Measurements from ENCODE around the gene PMEPA1. TPM values are rescaled to one million over a fixed set of nuclear protein-coding genes. Genes with fewer than 3 reads are reported as not detected.

Gene PMEPA1
- total RNA-seq, 1 experiment from 2014 or later, result 17.8 TPM

DNA sequence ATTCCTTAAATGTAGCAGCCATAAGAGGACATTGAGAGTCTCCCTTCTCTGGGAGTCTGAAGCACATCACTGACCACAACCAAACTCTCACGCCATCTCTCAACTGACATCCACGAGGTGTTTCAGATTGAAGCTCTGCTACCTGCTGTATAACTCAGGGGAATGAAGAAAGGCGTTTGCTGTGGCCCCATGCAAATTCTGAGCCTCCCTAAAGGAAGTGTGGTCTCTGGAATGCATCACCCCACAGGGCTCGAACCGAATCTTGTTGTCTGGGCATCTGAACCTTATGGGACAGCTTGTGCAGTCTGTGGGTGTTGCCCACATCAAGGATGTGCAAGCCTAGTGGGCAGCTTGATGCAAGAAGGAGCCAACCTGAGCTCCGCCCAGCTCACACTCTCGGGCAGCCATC lies 10.9 kb downstream of the PMEPA1 start:
- no peak for DNase-seq
- Histone ChIP-seq H3K36me3 (replicated peaks; ENCODE audit: control insufficient read depth, insufficient read depth, low read length) (no peaks in the 10 kb centered on the region; the same call in 1 of the 2 replicates), H3K27me3 (ENCODE audit: control insufficient read depth, insufficient read depth, low read length) (no peaks in the 10 kb centered on the region), H3K4me3 (ENCODE audit: insufficient read depth, low read depth, low read length) (no peak overlapping the region)

DNA sequence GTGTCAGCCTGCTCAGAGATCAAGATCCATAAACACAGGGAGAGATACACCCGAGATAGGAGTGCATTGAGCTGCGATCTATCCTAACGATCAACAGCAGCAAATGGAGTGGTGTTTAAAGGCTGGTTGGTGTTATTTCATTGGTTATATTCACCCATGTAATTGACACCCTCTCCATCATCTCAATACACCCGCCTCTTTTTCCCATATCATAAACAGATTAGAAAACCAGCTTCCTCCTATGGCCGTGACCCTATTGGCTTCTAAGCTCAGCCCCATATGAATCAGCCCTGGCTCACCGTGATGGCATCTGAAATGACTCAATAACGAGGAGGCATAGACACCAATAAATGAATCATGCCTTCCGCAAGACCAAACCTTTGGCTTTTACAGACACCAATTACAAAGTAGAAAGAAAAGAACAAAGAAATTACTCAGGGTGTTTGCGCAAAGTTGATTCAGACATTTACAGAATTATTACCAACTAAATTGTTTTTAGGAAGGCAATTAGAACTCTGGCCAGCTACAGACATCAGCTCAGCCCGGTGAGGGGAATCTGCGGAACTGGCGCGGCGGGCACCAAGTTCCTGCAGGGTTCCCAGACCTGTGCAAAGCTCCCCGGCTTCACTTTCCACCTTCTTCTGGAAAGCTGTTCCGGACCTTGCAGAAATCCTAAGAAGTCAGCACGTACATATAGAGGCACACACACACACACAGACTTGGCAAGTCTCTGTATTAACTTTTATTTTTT lies 11.5 kb downstream of the PMEPA1 start:
- Histone ChIP-seq H3K36me3 (replicated peaks; ENCODE audit: control insufficient read depth, insufficient read depth, low read length) (no peaks in the 10 kb centered on the region; the same call in 1 of the 2 replicates), H3K27me3 (ENCODE audit: control insufficient read depth, insufficient read depth, low read length) (no peaks in the 10 kb centered on the region), H3K4me3 (ENCODE audit: insufficient read depth, low read depth, low read length) (no peak overlapping the region)
- DNase-seq, result no peak

DNA sequence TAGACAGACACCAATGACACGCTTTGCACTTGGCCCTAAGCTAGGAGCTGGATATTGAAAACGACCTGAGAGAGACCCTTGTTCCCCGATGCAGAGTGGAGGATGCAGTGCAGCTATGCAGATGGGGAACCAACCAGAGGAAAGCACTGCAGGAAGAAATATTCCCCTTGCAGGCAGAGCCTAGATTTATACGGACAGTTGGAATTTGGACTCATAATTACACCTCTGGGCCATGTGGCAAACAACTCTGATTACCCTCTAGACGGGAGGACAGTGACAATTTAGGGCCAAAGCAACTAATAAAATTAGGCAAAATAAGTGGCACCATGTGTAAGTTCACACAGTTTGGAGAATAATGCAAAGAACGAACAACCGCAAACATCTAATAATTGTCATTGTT lies 12.3 kb downstream of the PMEPA1 start:
- no peaks in the 10 kb centered on the region; the same call in 1 of the 2 replicates for H3K36me3 ChIP-seq (replicated peaks; ENCODE audit: control insufficient read depth, insufficient read depth, low read length)
- no peak overlapping the region for H3K4me3 ChIP-seq (ENCODE audit: insufficient read depth, low read depth, low read length)
- H3K27me3 ChIP-seq (ENCODE audit: control insufficient read depth, insufficient read depth, low read length), result no peaks in the 10 kb centered on the region
- DNase-seq, result no peak

DNA sequence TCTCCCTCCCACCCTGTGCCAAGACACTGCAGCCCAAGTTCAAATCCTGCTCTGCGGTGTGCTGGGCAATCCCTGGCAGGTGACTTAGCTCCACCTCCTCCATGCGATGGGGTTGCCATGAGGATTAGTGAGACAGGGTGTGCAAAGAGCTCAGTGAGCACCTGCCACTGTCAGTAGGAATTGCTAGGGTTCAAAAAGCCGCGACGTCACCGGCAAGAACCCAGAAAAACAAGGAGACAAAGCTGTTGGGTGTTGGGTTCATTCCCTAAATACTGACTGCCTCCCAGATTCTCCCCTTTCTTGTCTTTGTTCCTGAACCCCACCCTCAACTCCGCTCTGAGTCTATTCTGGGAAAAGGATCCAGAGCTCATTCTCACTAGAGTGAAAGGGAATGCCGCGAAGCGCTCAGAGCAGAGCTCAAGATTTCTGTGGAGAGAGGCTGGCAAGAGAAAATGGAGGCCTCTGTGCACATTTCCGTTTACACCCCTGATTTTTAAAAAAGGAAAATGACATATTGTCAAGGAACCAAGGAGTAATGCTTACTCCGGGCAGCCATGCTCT lies 13.3 kb downstream of the PMEPA1 start:
- no peaks in the 10 kb centered on the region for H3K27me3 ChIP-seq (ENCODE audit: control insufficient read depth, insufficient read depth, low read length)
- no peaks in the 10 kb centered on the region; the same call in 1 of the 2 replicates for H3K36me3 ChIP-seq (replicated peaks; ENCODE audit: control insufficient read depth, insufficient read depth, low read length)
- no peak overlapping the region for H3K4me3 ChIP-seq (ENCODE audit: insufficient read depth, low read depth, low read length)
- DNase-seq, result no peak

DNA sequence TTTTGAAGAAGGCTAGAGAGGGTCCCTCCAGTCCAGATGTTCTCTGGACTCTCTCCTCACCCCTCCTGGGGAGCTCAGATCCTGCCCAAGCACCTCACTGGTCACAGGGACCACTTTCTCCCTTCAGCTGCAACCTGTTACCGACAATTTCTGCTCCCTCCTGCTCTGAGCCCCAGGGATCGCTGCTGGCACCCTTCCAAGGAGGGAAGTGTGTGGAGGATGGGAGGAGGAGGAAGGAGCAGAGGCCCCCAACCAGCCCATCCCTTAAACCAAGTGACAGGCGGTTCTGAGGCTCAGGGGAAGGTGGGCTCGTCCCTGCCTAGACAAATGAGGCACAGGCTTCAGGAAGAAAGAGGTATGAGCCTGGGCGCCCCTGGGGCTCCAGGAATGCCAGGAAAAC lies 13.9 kb downstream of the PMEPA1 start:
- H3K36me3 ChIP-seq (replicated peaks; ENCODE audit: control insufficient read depth, insufficient read depth, low read length), result no peaks in the 10 kb centered on the region; the same call in none of the 2 replicates
- no peak for DNase-seq
- H3K4me3 ChIP-seq (ENCODE audit: insufficient read depth, low read depth, low read length), result no peak overlapping the region
- H3K27me3 ChIP-seq (ENCODE audit: control insufficient read depth, insufficient read depth, low read length), result no peaks in the 10 kb centered on the region

DNA sequence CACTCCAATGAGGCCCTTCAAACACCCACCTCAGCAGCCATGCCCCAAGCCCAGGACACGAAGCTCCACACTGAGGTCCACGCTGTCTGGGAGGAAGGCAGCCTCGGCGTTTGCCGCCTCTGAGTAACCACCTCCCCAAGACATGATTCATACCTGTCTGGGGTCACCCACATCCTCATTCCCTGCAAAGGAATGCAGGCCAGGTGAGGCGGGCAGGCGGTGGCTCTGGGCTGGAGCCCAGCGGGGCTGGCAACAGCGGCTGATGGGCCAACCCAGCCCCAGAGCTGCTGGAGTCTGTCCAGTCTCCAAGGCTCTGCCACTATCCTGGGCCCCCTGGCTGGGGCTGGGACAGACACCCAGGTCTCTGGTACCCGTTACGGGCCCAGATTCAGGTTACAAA lies 14.8 kb downstream of the PMEPA1 start:
- H3K4me3 ChIP-seq (ENCODE audit: insufficient read depth, low read depth, low read length), result no peak overlapping the region
- H3K36me3 ChIP-seq (replicated peaks; ENCODE audit: control insufficient read depth, insufficient read depth, low read length), result no peaks in the 10 kb centered on the region; the same call in none of the 2 replicates
- DNase-seq, result no peak
- H3K27me3 ChIP-seq (ENCODE audit: control insufficient read depth, insufficient read depth, low read length), result no peaks in the 10 kb centered on the region

DNA sequence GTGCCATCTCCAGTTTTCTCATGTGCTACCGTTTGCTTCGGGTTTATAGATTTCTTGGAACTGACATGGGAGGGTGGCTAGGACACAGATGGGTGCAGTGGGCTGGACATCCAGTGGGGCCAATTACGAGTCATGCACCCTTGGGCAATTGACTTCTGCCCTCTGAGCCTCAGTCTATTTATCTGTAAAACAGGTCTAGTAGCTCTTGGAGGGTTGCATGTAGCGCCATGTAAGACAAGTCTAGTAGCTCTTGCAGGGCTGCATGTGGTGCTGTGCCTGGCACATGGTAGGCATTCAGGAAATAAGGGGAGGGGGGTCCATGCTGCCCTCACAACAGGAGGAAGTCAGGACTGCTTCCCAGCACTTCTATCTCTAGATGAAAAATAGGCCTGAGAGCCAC lies 15.3 kb downstream of the PMEPA1 start:
- Histone ChIP-seq H3K4me3 (ENCODE audit: insufficient read depth, low read depth, low read length) (no peak overlapping the region), H3K36me3 (replicated peaks; ENCODE audit: control insufficient read depth, insufficient read depth, low read length) (no peaks in the 10 kb centered on the region; the same call in none of the 2 replicates), H3K27me3 (ENCODE audit: control insufficient read depth, insufficient read depth, low read length) (no peaks in the 10 kb centered on the region)
- no peak for DNase-seq

DNA sequence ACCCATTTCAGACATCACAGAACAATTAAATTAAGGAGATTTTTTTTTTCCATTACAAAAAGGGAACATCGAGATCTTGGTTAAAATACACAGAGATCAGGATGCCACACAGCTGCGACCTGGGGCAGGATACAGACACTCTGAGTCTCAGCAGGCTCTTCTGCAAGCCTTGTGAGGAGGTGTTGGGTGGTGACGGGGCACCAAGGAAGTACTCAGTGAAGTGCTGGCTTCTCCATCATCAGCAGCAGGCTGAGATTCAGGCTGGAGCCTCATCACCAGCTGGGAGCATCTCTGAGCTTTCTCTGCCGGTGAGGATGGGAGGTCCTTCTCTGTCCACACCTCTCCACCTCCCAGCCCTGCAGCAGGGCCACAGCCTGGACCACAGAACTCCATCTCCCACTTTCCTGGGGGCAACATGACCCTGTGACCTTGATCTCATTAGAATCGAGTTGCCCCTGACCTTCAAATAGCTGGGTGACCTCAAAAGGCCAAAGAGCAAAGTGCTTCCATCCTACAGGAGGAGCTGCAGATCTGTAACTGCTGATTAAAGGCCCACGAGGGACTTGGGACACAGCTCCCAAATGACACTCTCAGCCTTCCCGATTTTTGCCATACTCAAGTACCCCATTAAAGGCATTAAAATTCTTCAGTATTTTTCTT lies 16.0 kb downstream of the PMEPA1 start:
- DNase-seq, result no peak
- Histone ChIP-seq H3K4me3 (ENCODE audit: insufficient read depth, low read depth, low read length) (no peak overlapping the region), H3K36me3 (replicated peaks; ENCODE audit: control insufficient read depth, insufficient read depth, low read length) (no peaks in the 10 kb centered on the region; the same call in none of the 2 replicates)

DNA sequence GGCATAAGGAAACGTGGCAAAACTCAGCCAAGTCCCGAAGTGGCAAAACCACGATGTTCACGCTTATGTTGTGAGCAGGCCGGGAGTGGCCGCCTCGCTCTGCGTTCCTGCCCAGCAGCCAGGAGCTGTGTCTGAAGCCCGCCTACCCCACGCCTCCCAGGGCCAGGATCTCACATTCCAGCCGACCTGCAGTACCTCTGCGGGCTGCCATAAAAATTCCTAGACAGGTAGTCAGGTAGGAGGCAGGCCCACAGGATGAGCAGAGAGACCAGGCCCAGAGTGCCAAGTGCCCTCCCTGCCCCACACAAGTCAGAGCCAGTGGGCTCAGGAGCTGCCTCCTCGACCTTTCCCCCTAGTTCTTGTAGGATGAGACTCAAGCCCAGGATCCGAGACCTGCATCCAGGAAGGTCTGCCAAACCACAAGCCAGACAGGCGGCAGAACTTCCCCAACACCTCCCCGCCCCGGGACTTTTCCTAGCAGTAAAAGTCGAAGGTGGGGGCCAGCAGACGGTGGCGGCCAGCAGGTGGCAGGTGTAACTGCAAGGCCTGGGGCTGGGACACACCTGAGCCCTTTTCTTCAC lies 16.7 kb downstream of the PMEPA1 start:
- Histone ChIP-seq H3K36me3 (replicated peaks; ENCODE audit: control insufficient read depth, insufficient read depth, low read length) (no peaks in the 10 kb centered on the region; the same call in 1 of the 2 replicates), H3K4me3 (ENCODE audit: insufficient read depth, low read depth, low read length) (no peak overlapping the region), H3K27me3 (ENCODE audit: control insufficient read depth, insufficient read depth, low read length) (no peaks in the 10 kb centered on the region)
- DNase-seq, result peak; percentile 85

More for the DNA sequence above, 16.0 kb downstream of the PMEPA1 start:
- H3K27me3 ChIP-seq (ENCODE audit: control insufficient read depth, insufficient read depth, low read length), result no peaks in the 10 kb centered on the region

DNA sequence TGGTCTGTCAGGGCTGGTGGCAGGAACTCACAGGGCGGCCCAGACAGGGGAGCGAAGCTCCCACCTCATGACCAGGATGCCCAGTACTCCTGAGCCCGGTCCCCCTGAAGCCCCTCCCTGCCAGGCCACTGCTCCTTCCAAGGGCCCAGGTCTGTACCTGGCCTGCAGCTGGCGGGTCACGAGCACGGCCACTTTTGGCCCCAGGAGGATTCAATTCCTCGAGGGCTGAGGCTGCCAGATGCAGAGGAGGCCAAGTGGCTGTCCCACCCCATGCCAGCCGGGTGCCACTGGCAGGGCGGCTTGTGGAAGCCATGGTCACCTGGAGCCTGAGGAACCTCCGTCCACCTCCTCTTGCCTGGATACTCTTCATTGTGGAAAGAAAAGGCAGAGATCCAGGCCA lies 17.4 kb downstream of the PMEPA1 start:
- no peaks in the 10 kb centered on the region for H3K27me3 ChIP-seq (ENCODE audit: control insufficient read depth, insufficient read depth, low read length)
- DNase-seq, result no peak
- H3K36me3 ChIP-seq (replicated peaks; ENCODE audit: control insufficient read depth, insufficient read depth, low read length), result no peaks in the 10 kb centered on the region; the same call in 1 of the 2 replicates
- H3K4me3 ChIP-seq (ENCODE audit: insufficient read depth, low read depth, low read length), result no peak overlapping the region

DNA sequence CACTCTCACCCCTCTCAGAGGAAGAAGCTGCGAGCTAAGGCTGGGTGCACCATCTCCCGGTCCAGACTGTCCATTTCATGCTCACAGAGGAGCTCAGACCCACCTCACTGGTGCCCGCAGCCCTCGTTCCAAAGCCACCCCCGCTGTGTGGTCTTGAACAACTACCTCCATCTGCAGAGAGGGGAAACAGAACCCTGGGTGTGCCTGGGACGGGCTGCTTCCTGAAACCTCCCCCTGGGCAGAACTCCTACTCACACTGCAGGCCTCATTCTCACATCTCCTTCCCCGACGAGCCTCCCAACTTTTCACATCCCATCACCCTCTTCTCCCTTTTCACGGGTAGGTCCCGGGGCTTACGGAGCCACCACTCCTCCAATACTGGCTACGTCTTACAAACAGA lies 18.1 kb downstream of the PMEPA1 start:
- Histone ChIP-seq H3K36me3 (replicated peaks; ENCODE audit: control insufficient read depth, insufficient read depth, low read length) (no peaks in the 10 kb centered on the region; the same call in 1 of the 2 replicates), H3K27me3 (ENCODE audit: control insufficient read depth, insufficient read depth, low read length) (no peaks in the 10 kb centered on the region), H3K4me3 (ENCODE audit: insufficient read depth, low read depth, low read length) (no peak overlapping the region)
- no peak for DNase-seq

DNA sequence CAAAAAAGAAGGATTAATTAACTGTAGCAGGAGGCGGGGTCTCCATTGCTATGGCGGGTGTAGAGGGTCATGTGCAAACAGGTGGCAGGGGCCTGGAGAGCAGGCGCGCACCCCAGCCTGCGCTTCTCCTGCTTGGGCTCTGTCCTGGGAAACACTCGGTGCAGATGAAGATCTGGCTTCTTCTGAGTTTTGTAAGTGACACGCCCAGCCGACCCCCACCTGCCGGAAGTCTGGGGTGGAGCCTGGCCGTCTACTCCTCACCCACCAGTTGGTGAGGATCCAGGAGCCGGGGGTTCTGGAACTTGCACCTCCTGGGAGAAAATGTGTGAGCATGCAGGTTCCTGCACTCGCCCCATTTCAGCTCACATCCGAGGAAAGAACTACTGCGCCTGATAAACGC lies 19.3 kb downstream of the PMEPA1 start:
- no peak overlapping the region for H3K4me3 ChIP-seq (ENCODE audit: insufficient read depth, low read depth, low read length)
- H3K36me3 ChIP-seq (replicated peaks; ENCODE audit: control insufficient read depth, insufficient read depth, low read length), result no peaks in the 10 kb centered on the region; the same call in 1 of the 2 replicates
- no peak for DNase-seq
- no peaks in the 10 kb centered on the region for H3K27me3 ChIP-seq (ENCODE audit: control insufficient read depth, insufficient read depth, low read length)

DNA sequence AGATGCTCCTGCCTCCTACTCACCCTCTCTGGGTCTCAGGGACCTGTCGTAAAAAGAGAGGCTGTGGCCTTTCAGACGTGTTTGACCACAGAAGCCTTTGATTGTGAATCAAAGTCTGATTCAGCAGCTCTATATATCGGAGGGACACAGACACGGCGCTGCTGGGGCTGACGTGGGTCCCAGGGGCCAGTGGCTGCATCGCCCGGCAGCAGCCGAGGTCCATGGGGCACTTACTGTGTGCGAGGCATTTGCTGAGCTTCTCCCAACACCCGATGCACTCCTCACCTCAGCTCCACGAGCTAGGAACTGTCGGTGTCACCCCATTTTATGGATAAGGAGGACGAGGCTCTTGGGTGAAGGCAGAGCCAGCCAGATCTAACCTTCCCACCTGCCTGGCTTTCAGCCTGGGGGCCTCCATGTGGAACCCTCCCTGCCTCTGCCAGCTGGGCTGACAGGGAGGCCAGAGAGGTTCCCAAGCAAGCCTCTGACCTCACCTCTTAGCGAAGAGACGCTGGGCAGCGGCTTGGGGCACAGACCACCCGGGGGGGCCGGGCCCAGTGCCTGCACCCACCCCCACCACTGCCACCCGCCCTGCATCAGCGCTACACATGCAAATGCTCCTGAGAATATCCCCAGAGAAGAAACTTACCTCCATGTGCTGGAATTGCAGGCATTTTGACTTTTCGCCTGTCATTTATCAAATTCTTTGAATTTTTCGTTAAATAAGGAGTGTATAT lies 19.9 kb downstream of the PMEPA1 start:
- no peak for DNase-seq
- no peaks in the 10 kb centered on the region for H3K27me3 ChIP-seq (ENCODE audit: control insufficient read depth, insufficient read depth, low read length)
- H3K4me3 ChIP-seq (ENCODE audit: insufficient read depth, low read depth, low read length), result no peak overlapping the region
- no peaks in the 10 kb centered on the region; the same call in 1 of the 2 replicates for H3K36me3 ChIP-seq (replicated peaks; ENCODE audit: control insufficient read depth, insufficient read depth, low read length)

DNA sequence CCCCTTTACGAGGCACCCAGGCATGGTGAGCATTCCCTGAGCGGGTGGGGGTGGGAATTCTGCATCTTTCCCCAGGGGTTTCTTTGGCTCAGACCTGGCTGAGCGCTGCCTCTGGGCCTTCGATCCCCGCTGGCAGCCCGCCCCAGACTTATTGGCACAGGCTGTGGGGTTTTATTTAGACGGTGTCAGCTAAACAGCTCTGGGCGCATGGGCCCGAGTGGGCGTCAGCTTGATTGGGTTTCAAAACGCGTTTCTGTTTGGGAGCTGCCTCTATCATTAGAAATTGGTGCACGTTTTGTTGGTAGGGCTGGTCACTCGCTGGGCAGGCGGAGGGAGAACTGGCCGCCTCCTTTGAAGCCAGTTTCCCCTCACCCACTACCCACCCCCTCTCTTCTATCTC lies 21.0 kb downstream of the PMEPA1 start:
- no peak for DNase-seq
- no peak overlapping the region for H3K4me3 ChIP-seq (ENCODE audit: insufficient read depth, low read depth, low read length)
- H3K36me3 ChIP-seq (replicated peaks; ENCODE audit: control insufficient read depth, insufficient read depth, low read length), result no peaks in the 10 kb centered on the region; the same call in 1 of the 2 replicates
- H3K27me3 ChIP-seq (ENCODE audit: control insufficient read depth, insufficient read depth, low read length), result no peaks in the 10 kb centered on the region

Data from H7 (cell line).